ENCODE results near the gene ASCL2. TPM values are rescaled to one million over a fixed set of nuclear protein-coding genes. Genes with fewer than 3 reads are reported as not detected.

ASCL2 gene
- total RNA-seq, 2 experiments from 2014 or later = not detected

DNA sequence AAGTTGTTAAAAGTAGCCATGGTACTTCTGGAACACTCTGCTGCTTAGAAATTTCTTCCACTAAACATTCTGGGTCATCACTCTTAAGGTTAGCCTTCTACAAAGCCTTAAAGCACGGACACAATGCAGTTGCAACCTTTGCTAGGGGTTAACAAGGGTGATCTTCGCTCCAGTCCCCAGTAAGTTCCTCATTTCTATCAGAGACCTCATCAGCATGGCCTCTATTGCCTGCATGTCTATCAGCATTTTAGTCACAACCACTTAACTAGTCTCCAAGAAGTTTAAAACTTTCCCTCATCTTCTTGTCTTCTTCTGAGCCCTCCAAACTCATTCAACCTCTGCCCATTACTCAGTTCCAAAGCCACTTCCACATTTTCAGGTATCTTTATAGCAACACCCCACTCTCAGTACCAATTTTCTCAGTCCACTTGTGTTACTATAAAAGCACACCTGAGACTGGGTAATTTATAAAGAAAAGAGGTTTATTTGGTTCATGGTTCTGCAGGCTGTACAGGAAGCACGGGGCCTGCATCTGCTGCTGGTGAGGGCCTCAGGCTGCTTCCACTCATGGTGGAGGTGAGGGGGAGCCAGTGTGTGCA lies 50.1 kb downstream of the ASCL2 start:
- intact Hi-C loops (cut with DNase I, micrococcal nuclease) = no loop called here
- Mint-ChIP-seq H3K4me1 (ENCODE audit: low read depth) (no peaks in the 10 kb centered on the region), H3K27me3 (peaks cover 17% of the 10 kb centered on the region), H3K9me3 (peaks cover 7% of the 10 kb centered on the region), H3K36me3 (ENCODE audit: low read depth) (no peaks in the 10 kb centered on the region), H3K4me3 (no peak overlapping the region), H3K27ac (no peak overlapping the region)
- peaks cover 18% of the 10 kb centered on the region for H3K4me1 ChIP-seq (ENCODE audit: insufficient read depth, low read length)
- ATAC-seq (ENCODE audit: poor library complexity) (no peak), DNase-seq (no peak)
- H3K9me3 ChIP-seq (ENCODE audit: control insufficient read depth in 1 of 2, insufficient read depth in 1 of 2, low read length in 2 of 2) = peaks cover 7 to 8% of the 10 kb centered on the region in 2 experiments
- TF ChIP-seq, protein P1, sequence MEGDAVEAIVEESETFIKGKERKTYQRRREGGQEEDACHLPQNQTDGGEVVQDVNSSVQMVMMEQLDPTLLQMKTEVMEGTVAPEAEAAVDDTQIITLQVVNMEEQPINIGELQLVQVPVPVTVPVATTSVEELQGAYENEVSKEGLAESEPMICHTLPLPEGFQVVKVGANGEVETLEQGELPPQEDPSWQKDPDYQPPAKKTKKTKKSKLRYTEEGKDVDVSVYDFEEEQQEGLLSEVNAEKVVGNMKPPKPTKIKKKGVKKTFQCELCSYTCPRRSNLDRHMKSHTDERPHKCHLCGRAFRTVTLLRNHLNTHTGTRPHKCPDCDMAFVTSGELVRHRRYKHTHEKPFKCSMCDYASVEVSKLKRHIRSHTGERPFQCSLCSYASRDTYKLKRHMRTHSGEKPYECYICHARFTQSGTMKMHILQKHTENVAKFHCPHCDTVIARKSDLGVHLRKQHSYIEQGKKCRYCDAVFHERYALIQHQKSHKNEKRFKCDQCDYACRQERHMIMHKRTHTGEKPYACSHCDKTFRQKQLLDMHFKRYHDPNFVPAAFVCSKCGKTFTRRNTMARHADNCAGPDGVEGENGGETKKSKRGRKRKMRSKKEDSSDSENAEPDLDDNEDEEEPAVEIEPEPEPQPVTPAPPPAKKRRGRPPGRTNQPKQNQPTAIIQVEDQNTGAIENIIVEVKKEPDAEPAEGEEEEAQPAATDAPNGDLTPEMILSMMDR (IDR thresholded peaks at IDR 0.05) = no peak
- POLR2A ChIA-PET = no interaction called here
- H3K27me3 ChIP-seq (ENCODE audit: control insufficient read depth in 1 of 2, insufficient read depth in 2 of 2, low read length in 2 of 2) = peaks cover 8 to 12% of the 10 kb centered on the region in 2 experiments
- CTCF ChIA-PET = no interaction called here
- H3K4me3 ChIP-seq (ENCODE audit: low read length) = no peak overlapping the region
- H3K27ac ChIP-seq (ENCODE audit: low read depth in 1 of 2, low read length in 2 of 2) = no peak overlapping the region
- no peaks in the 10 kb centered on the region for H3K36me3 ChIP-seq (ENCODE audit: insufficient read depth, low read length)

DNA sequence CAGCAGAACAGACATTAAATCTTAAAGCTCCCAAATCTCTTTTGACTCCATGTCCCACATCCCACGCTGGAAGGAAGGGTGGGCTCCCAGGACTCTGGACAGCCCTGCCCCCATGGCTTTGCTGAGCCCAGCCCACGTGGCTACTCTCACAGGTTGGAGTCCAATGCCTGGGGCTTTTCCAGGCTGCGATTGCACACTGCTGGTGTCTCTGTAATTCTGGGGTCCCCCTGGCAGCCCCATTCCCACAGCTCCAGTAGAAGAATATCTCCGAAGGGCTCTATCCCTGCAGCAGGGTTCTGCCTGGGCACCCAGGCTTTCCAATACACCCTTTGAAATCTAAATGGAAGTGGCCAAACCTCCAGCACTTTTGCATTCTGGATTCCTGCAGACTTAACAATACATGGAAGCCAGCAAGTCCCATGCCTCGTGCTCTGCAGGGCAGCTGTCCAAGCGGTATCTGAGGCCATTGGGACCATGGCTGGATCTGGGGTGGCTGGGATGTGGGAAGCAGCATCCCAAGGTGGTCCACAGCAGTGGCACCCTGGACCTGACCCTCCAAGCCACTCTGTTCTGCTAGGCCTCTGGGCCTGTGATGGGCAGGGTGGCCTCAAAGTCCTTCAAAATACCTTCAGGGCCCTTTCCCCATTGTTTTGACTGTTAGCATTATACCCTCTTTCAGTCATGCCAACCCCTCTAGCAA lies 50.9 kb downstream of the ASCL2 start:
- H3K36me3 Mint-ChIP-seq (ENCODE audit: low read depth) = no peaks in the 10 kb centered on the region
- H3K4me3 Mint-ChIP-seq = no peak overlapping the region
- no peak overlapping the region for H3K27ac Mint-ChIP-seq
- H3K4me3 ChIP-seq (ENCODE audit: low read length) = no peak overlapping the region
- peaks cover 6% of the 10 kb centered on the region for H3K9me3 Mint-ChIP-seq
- no peak for ATAC-seq (ENCODE audit: poor library complexity)
- DNase-seq = no peak
- H3K27me3 ChIP-seq (ENCODE audit: control insufficient read depth in 1 of 2, insufficient read depth in 2 of 2, low read length in 2 of 2) = peaks cover 8 to 12% of the 10 kb centered on the region in 2 experiments
- peaks cover 15% of the 10 kb centered on the region for H3K27me3 Mint-ChIP-seq
- H3K36me3 ChIP-seq (ENCODE audit: insufficient read depth, low read length) = no peaks in the 10 kb centered on the region
- ChIA-PET CTCF (no interaction called here), POLR2A (no interaction called here)
- H3K4me1 Mint-ChIP-seq (ENCODE audit: low read depth) = no peaks in the 10 kb centered on the region
- peaks cover 7% of the 10 kb centered on the region in 2 experiments for H3K9me3 ChIP-seq (ENCODE audit: control insufficient read depth in 1 of 2, insufficient read depth in 1 of 2, low read length in 2 of 2)
- TF ChIP-seq, protein P1 (IDR thresholded peaks at IDR 0.05) = no peak
- H3K4me1 ChIP-seq (ENCODE audit: insufficient read depth, low read length) = peaks cover 18% of the 10 kb centered on the region
- H3K27ac ChIP-seq (ENCODE audit: low read depth in 1 of 2, low read length in 2 of 2) = no peak overlapping the region
- intact Hi-C loops (cut with DNase I, micrococcal nuclease) = no loop called here

Other genes with a start within 250 kb of the ASCL2 start
- gene IGF2, start 131.2 kb downstream of the ASCL2 start, total RNA-seq = not detected
- not detected for gene INS, start 109.4 kb downstream of the ASCL2 start, total RNA-seq
- gene TH, start 98.8 kb downstream of the ASCL2 start, total RNA-seq = not detected
- 10 to 100 TPM; 71.2 to 71.7 TPM for gene C11orf21, start 31.3 kb upstream of the ASCL2 start, total RNA-seq
- 10 to 100 TPM; 81.8 TPM for gene TSPAN32, start 31.4 kb upstream of the ASCL2 start, total RNA-seq
- 100 to 1,000 TPM; 181 to 183 TPM for gene CD81, start 106.7 kb upstream of the ASCL2 start, total RNA-seq
- gene TSSC4, start 130.2 kb upstream of the ASCL2 start, total RNA-seq = 10 to 100 TPM; 47.5 to 50.0 TPM
- gene TRPM5, start 173.9 kb upstream of the ASCL2 start, total RNA-seq = 1 to 10 TPM in 1 of 2 experiments, under 1 TPM in 1; 0.91 to 1.3 TPM
- 10 to 100 TPM; 31.3 to 33.1 TPM for gene KCNQ1, start 174.4 kb upstream of the ASCL2 start, total RNA-seq

Data from CD4-positive, alpha-beta T cell (primary cell).